LNCaP clone FGC (cell line): ENCODE data around the gene OR4K2.

Experiments
- DNase-seq: peaks from one replicate; pipeline ENCODE4 v3.0.0-alpha.2; 2011; ENCODE audit warnings: low read depth
- H3K4me3 ChIP-seq: 2 replicates; pipeline ENCODE4 v1.5.1; 2011; ENCODE audit warnings: mild to moderate bottlenecking, low read depth, low read length, control low read depth
- TF ChIP-seq, protein P1 (sequence below): IDR thresholded peaks from 2 replicates; pipeline ENCODE4 v1.5.1; 2012; ENCODE audit warnings: mild to moderate bottlenecking; ENCODE audit not compliant: control insufficient read depth, insufficient read depth; ENCODE audit errors: extremely low read depth

OR4K2 gene

GRCh38 chr14:19917243-19917642, 42.3 kb downstream of the OR4K2 start:
- TF ChIP-seq, protein P1, sequence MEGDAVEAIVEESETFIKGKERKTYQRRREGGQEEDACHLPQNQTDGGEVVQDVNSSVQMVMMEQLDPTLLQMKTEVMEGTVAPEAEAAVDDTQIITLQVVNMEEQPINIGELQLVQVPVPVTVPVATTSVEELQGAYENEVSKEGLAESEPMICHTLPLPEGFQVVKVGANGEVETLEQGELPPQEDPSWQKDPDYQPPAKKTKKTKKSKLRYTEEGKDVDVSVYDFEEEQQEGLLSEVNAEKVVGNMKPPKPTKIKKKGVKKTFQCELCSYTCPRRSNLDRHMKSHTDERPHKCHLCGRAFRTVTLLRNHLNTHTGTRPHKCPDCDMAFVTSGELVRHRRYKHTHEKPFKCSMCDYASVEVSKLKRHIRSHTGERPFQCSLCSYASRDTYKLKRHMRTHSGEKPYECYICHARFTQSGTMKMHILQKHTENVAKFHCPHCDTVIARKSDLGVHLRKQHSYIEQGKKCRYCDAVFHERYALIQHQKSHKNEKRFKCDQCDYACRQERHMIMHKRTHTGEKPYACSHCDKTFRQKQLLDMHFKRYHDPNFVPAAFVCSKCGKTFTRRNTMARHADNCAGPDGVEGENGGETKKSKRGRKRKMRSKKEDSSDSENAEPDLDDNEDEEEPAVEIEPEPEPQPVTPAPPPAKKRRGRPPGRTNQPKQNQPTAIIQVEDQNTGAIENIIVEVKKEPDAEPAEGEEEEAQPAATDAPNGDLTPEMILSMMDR, result no peak

DNA sequence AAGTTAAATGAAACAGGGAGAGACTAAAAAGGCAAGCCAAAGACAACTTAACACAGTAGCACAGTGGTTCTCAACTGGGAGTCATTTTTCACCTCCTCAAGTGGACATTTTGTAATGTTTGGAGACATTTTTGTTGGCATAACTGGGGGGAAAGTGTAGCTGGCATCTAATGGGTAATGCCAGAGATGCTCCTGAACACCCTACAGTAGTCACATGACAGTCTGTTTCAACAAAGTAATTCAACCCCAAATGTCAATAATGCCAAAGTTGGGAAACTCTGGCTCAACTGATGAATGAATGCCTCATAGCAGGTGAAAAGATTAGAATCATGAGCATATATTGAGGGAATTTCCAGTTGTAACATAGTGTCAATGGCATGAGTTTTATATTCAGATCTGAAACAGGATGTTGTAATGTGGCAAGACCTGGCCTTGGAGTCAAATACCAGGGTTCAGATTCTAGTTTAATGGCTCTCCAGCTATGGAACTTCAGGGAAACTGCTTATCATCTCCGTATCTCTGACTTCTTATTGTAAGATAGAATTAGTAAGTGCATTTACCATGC, 43.1 kb downstream of the OR4K2 start:
- peak; percentile 28 for DNase-seq
- no peak overlapping the region for H3K4me3 ChIP-seq
- TF ChIP-seq, protein P1, result no peak

More at GRCh38 chr14:19917243-19917642, 42.3 kb downstream of the OR4K2 start:
- H3K4me3 ChIP-seq, result no peak overlapping the region
- no peak for DNase-seq

DNA sequence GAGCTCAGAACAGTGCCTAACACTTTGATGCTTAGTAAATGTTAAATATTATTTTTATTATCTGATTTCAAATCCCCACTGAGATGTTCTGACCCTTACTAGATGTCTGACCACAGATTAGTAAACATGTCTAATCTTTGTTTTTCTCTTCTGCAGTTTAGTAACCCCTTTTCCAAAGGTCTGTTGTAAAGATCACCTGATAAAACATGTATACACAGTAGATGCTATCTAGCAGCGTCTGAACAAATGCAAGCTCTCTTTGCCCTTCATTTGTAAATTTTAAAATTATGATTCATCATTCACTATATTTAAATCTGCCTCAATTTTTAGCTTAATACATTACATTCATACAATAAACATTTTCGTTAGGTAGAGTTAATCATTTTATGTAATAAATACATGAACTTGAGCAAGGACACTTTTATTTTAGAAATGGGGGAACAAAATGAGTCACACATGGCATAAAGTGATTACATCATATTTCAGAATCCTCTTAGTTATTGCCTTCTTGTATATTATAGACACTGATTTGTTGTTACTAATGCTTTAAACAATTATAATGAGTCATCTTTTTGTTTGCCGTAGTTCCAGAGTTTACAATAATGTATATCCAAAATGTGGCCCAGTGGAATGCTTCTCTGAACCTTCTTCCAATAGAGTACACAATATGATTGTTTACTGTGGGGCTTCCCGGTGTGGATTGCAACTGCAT, 43.8 kb downstream of the OR4K2 start:
- DNase-seq, result peak; percentile 43
- TF ChIP-seq, protein P1, result no peak
- H3K4me3 ChIP-seq, result no peak overlapping the region

DNA sequence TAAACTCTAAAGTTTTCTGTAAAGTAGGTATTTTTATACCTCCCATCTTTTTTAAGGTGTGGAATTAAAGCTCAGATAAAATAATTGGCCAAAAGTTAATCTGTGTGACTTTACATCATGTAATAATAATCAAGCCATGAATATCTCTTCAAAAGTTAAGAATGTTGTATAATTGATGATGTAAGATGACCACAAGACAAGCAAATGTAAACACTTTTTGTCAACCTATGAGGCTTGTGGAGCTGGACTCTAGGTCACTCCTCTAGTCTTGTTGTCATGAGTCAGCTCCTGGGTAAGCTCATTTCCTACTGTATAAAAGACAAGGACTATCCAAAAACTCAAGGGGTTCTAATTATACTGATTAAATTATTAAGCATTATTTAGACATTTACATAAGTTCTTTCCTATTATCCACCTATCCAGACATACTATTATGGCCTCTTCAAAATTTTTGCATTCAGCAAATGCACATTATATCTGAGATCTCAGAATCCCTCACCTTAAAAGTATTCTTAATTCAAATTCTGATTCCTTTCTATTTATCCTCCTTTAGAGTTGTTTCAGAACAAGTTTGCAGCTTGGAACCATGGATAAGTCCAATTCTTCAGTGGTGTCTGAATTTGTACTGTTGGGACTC, 45.2 kb downstream of the OR4K2 start, which contains the start of gene OR4K5:
OR4K5 (plus strand) TSS at position 587 of the 637 bp plus-strand sequence; CDS start at position 587, 0 bp downstream.
- DNase-seq, result no peak
- TF ChIP-seq, protein P1, result no peak
- H3K4me3 ChIP-seq, result no peak within 1 kb of the TSS

- TF ChIP-seq, protein P1, result no peak
- H3K4me3 ChIP-seq, result no peak within 1 kb of the TSS
- no peak for DNase-seq
Measured at GRCh38 chr14:19930617-19931016, 55.7 kb downstream of the OR4K2 start, which contains the start of gene OR4K1. Gene OR4K1 (plus strand): TSS chr14:19930917. CDS start chr14:19935667, 4,750 bp downstream.
